A549 (cell line): ENCODE results near the gene PIK3R2.

ENCODE experiments used
- CHD2 ChIP-seq: fragments of 150-350 bp; IDR thresholded peaks from 2 replicates; pipeline ENCODE4 v1.6.1; 2014; ENCODE audit warnings: low read length; ENCODE audit not compliant: partially characterized antibody
- CTCF ChIP-seq: fragments of >200 bp; sonication (Bioruptor Twin); formaldehyde crosslinking; IDR thresholded peaks from 3 replicates; pipeline ENCODE4 v1.5.1; 2016
- ESRRA ChIP-seq: fragments of 150-350 bp; IDR thresholded peaks from 2 replicates; pipeline ENCODE4 v1.6.1; 2014; ENCODE audit warnings: mild to moderate bottlenecking, low read length, borderline replicate concordance
- JUN ChIP-seq, 2 experiments: fragments of >200 bp; sonication (Bioruptor Twin); formaldehyde crosslinking; IDR thresholded peaks; 2 replicates in 1 of 2; 3 replicates in 1 of 2; pipeline ENCODE4 v1.6.1; 2016 to 2017
- REST ChIP-seq: fragments of 200-600 bp; sonication (generic); IDR thresholded peaks from 2 replicates; pipeline ENCODE4 v1.6.1; 2016; ENCODE audit warnings: antibody characterized with exemption, mild to moderate bottlenecking, moderate library complexity
- RNF2 ChIP-seq: fragments of 200-600 bp; sonication (generic); IDR thresholded peaks from 2 replicates; pipeline ENCODE4 v1.6.1; 2016; ENCODE audit warnings: low read depth, mild to moderate bottlenecking, antibody characterized with exemption, moderate library complexity, borderline replicate concordance
- USF2 ChIP-seq: fragments of 450-650 bp; IDR thresholded peaks from 2 replicates; pipeline ENCODE4 v1.6.1; 2014; ENCODE audit warnings: antibody characterized with exemption

GRCh38 chr19:18218600-18218999, 65.6 kb downstream of the PIK3R2 start:
- TF ChIP-seq REST, result no peak
- no peak for TF ChIP-seq JUN (IDR thresholded peaks at IDR 0.05)
- TF ChIP-seq ESRRA, result no peak
- no peak for TF ChIP-seq CTCF
- TF ChIP-seq USF2, result no peak
- TF ChIP-seq RNF2, result no peak
- TF ChIP-seq CHD2, result no peak
